Neural progenitor cell (in vitro differentiated cells): ENCODE data around the gene DIAPH2.

Experiments
- CTCF ChIP-seq: fragments of 200-600 bp; sonication (generic); IDR thresholded peaks from 2 replicates; pipeline ENCODE4 v1.5.1; 2017; ENCODE audit warnings: antibody characterized with exemption, mild to moderate bottlenecking
- EZH2 ChIP-seq: fragments of 200-600 bp; sonication (generic); IDR thresholded peaks from 2 replicates; pipeline ENCODE4 v1.6.1; 2017; ENCODE audit warnings: antibody characterized with exemption, mild to moderate bottlenecking, moderate library complexity

GRCh38 chrX:97397371-97397770 lies 712.7 kb downstream of the DIAPH2 start:
- no peak for TF ChIP-seq CTCF
- TF ChIP-seq EZH2 = no peak
